Measurements from ENCODE around the gene MECP2. TPM values are rescaled to one million over a fixed set of nuclear protein-coding genes. Genes with fewer than 3 reads are reported as not detected.

MECP2 gene
- total and polyA plus RNA-seq, 2 of the 13 experiments (the other 11 are each of a cell fraction or from before 2014, with no cell fraction given): 7.9 to 18.1 TPM

GRCh38 chrX:154019633-154020528 lies 77.6 kb downstream of the MECP2 start, which contains the start of gene IRAK1 (continued):
- TF ChIP-seq CREBL2 (CRISPR knock-in tag; IDR thresholded peaks at IDR 0.05; ENCODE audit: borderline replicate concordance) (no peak), ZNF337 (CRISPR knock-in tag; IDR thresholded peaks at IDR 0.05; ENCODE audit: borderline replicate concordance, low read depth) (no peak), ZNF569 (CRISPR knock-in tag; IDR thresholded peaks at IDR 0.05; ENCODE audit: borderline replicate concordance) (no peak), SUZ12 (IDR thresholded peaks at IDR 0.05; ENCODE audit: low read depth, low read length) (no peak), ZMAT3 (CRISPR knock-in tag; conservative IDR thresholded peaks at IDR 0.05) (no peak), YEATS2 (CRISPR knock-in tag; IDR thresholded peaks at IDR 0.05; ENCODE audit: borderline replicate concordance) (no peak), AKAP8 (CRISPR knock-in tag; IDR thresholded peaks at IDR 0.05) (no peak), ZNF816 (CRISPR knock-in tag; IDR thresholded peaks at IDR 0.05; ENCODE audit: borderline replicate concordance) (no peak), ZNF644 (CRISPR knock-in tag; IDR thresholded peaks at IDR 0.05; ENCODE audit: low read depth) (no peak), TIGD3 (CRISPR knock-in tag; IDR thresholded peaks at IDR 0.05; ENCODE audit: borderline replicate concordance) (no peak), IKZF4 (CRISPR knock-in tag; IDR thresholded peaks at IDR 0.05; ENCODE audit: borderline replicate concordance, low read depth, not compliant biosample characterization) (no peak), ZKSCAN5 (CRISPR knock-in tag; IDR thresholded peaks at IDR 0.05) (no peak), ONECUT2 (CRISPR knock-in tag; IDR thresholded peaks at IDR 0.05) (no peak), IRX3 (CRISPR knock-in tag; IDR thresholded peaks at IDR 0.05; ENCODE audit: borderline replicate concordance, low read depth) (no peak), MIXL1 (CRISPR knock-in tag; IDR thresholded peaks at IDR 0.05) (no peak), CBX2 (IDR thresholded peaks at IDR 0.05; ENCODE audit: low read depth, low read length) (no peak), CBX2 (CRISPR knock-in tag; IDR thresholded peaks at IDR 0.05; ENCODE audit: low read depth) (no peak), NFAT5 (CRISPR knock-in tag; IDR thresholded peaks at IDR 0.05) (no peak), THYN1 (CRISPR knock-in tag; IDR thresholded peaks at IDR 0.05; ENCODE audit: borderline replicate concordance, low read depth) (no peak), JARID2 (CRISPR knock-in tag; IDR thresholded peaks at IDR 0.05; ENCODE audit: insufficient replicate concordance) (no peak), FOSL2 (CRISPR knock-in tag; IDR thresholded peaks at IDR 0.05) (no peak), ZNF256 (CRISPR knock-in tag; conservative IDR thresholded peaks at IDR 0.05) (no peak), HHEX (CRISPR knock-in tag; IDR thresholded peaks at IDR 0.05) (no peak), MAX (IDR thresholded peaks at IDR 0.05) (peak; percentile 54; the same call in 1 of the 2 replicates)
